PFSK-1 (cell line): ENCODE results near the gene BCOR.

ENCODE experiments used
- FOXP2 ChIP-seq: optimal IDR thresholded peaks from 2 replicates; pipeline ENCODE3; 2011; ENCODE audit warnings: borderline replicate concordance, control low read depth, inconsistent platforms; ENCODE audit not compliant: insufficient read depth; ENCODE audit errors: extremely low read length, extremely low read depth
- POLR2AphosphoS5 ChIP-seq: IDR thresholded peaks from 2 replicates; pipeline ENCODE4 v1.6.1; 2012; ENCODE audit warnings: low read depth, mild to moderate bottlenecking, control low read depth, low read length, moderate library complexity
- SIN3A ChIP-seq: IDR thresholded peaks from 2 replicates; pipeline ENCODE4 v1.6.1; 2012; ENCODE audit warnings: mild to moderate bottlenecking, low read length, moderate library complexity, borderline replicate concordance; ENCODE audit not compliant: insufficient read depth
- TAF1 ChIP-seq: IDR thresholded peaks from 2 replicates; pipeline ENCODE4 v1.6.1; 2012; ENCODE audit warnings: low read length, control low read depth, borderline replicate concordance; ENCODE audit not compliant: insufficient read depth
- TF ChIP-seq, protein P1 (sequence below), 2 experiments: IDR thresholded peaks; 2 replicates each; pipeline versions ENCODE4 v1.6.1 to v1.8.0; 2011 to 2012; ENCODE audit warnings: low read depth in 2 of 2, low read length in 2 of 2, control low read depth in 1 of 2, inconsistent platforms in 1 of 2, mild to moderate bottlenecking in 1 of 2, moderate library complexity in 1 of 2; ENCODE audit not compliant: insufficient read depth in 1 of 2

Gene BCOR

DNA sequence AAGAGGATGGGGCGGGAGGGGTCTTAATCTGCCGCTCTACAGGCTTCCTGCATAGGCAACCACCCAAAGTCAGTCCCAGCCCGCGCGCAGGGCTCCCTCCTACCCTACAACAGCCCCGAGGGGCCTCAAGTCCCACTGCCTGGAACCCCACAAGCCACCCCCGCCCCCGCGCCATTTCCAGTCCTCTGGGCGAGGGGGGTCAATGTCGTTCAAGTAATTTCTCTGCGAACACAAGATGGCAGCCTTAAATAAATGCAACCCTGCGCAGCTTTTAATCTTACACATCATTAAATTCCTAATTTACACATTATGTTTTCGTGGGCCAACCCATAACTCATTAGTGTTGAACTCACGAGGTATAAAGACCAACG, 92.9 kb downstream of the BCOR start:
- TF ChIP-seq TAF1 (no peak), FOXP2 (no peak), POLR2AphosphoS5 (no peak), SIN3A (no peak)
- TF ChIP-seq, protein P1, sequence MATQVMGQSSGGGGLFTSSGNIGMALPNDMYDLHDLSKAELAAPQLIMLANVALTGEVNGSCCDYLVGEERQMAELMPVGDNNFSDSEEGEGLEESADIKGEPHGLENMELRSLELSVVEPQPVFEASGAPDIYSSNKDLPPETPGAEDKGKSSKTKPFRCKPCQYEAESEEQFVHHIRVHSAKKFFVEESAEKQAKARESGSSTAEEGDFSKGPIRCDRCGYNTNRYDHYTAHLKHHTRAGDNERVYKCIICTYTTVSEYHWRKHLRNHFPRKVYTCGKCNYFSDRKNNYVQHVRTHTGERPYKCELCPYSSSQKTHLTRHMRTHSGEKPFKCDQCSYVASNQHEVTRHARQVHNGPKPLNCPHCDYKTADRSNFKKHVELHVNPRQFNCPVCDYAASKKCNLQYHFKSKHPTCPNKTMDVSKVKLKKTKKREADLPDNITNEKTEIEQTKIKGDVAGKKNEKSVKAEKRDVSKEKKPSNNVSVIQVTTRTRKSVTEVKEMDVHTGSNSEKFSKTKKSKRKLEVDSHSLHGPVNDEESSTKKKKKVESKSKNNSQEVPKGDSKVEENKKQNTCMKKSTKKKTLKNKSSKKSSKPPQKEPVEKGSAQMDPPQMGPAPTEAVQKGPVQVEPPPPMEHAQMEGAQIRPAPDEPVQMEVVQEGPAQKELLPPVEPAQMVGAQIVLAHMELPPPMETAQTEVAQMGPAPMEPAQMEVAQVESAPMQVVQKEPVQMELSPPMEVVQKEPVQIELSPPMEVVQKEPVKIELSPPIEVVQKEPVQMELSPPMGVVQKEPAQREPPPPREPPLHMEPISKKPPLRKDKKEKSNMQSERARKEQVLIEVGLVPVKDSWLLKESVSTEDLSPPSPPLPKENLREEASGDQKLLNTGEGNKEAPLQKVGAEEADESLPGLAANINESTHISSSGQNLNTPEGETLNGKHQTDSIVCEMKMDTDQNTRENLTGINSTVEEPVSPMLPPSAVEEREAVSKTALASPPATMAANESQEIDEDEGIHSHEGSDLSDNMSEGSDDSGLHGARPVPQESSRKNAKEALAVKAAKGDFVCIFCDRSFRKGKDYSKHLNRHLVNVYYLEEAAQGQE (IDR thresholded peaks at IDR 0.05; ENCODE audit: insufficient read depth in 1 of 2, low read depth in 2 of 2, low read length in 2 of 2) = no peak

GRCh38 chrX:40004246-40004535, 93.6 kb downstream of the BCOR start:
- TF ChIP-seq, protein P1 (IDR thresholded peaks at IDR 0.05; ENCODE audit: insufficient read depth in 1 of 2, low read depth in 2 of 2, low read length in 2 of 2) = no peak
- TF ChIP-seq FOXP2 = no peak
- TF ChIP-seq TAF1 = no peak
- TF ChIP-seq POLR2AphosphoS5 = no peak
- no peak for TF ChIP-seq SIN3A

DNA sequence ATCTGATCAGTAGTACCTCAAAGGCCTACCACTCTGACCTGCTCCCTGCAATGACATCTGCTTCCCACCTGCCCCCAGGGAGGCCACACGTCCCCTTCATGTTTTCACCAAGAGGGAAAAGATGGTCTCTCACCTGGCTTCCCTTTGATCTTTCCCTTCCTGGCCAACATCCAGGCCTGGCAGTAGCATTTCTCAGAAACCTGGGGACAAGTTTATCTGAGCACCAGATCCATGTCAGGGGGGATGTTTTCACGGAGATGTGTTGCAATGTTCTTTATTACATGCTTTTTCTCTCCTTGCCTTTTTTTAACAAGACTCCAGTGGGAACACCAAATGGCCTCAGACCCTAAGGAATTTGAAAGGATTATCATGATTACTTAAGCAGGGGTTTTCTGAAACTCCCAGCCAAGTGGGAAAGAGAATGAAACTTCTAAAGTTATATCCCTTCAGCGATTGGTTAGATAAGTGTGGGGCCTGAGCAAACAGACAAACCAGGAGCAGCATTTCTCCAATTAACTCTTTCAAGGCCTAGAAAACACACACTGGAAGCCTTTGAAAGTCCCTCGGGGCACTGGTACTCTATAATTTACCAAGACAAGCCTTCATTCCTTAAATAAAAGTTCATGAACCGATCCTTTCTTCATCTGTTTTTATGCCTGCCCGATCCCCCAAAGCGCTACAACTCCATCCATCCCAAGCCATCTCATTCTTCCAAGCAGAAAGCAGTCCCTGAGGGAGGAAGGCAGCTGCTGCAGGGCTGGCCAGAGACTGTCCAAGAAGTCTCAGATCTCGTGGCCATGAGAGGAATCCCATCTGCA, 94.1 kb downstream of the BCOR start:
- TF ChIP-seq SIN3A (no peak), FOXP2 (no peak), POLR2AphosphoS5 (no peak), TAF1 (no peak)
- TF ChIP-seq, protein P1 (IDR thresholded peaks at IDR 0.05; ENCODE audit: insufficient read depth in 1 of 2, low read depth in 2 of 2, low read length in 2 of 2) = no peak

DNA sequence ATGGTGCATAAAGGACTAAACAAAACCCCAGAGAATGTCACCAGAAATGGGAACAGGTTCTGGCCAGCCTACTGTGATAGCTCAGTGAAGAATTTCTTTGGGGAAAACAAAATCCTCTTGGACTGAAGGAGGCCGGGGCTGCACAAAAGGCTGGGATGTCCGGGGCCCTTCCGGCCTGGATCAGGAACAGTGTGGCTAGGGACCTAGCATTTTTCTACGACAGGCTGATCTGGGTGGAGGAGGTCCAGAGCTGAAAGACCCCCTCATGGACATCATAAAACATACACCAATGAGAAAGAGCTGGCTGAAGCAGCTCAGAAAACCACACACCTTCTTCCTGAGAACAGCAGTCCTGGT, 94.7 kb downstream of the BCOR start:
- TF ChIP-seq, protein P1 (IDR thresholded peaks at IDR 0.05; ENCODE audit: insufficient read depth in 1 of 2, low read depth in 2 of 2, low read length in 2 of 2) = no peak
- no peak for TF ChIP-seq TAF1
- TF ChIP-seq SIN3A = no peak
- TF ChIP-seq FOXP2 = no peak
- no peak for TF ChIP-seq POLR2AphosphoS5
